ENCODE results near the gene ABCA9. TPM values are rescaled to one million over a fixed set of nuclear protein-coding genes. Genes with fewer than 3 reads are reported as not detected.

The ABCA9 gene
- total and polyA plus RNA-seq, 2 of the 13 experiments (the other 11 are each of a cell fraction or from before 2014, with no cell fraction given): 0.04 TPM; not detected in 1

GRCh38 chr17:69084911-69085310, 24.2 kb upstream of the ABCA9 start (continued):
- no peak for TF ChIP-seq SP5 (CRISPR knock-in tag; IDR thresholded peaks at IDR 0.05; ENCODE audit: borderline replicate concordance, low read depth)
- 0 out of 2 replicates have a peak, but pooled peaks have one; percentile 35 for TF ChIP-seq ZMYM2 (CRISPR knock-in tag; IDR thresholded peaks at IDR 0.05)
- TF ChIP-seq TAF15 (IDR thresholded peaks at IDR 0.05; ENCODE audit: low read depth, low read length, poor library complexity, severe bottlenecking): no peak
- no peak for TF ChIP-seq SRF (IDR thresholded peaks at IDR 0.05; ENCODE audit: low read depth, low read length)
- peak; percentile 52; the same call in 1 of the 2 replicates for TF ChIP-seq TFDP1 (CRISPR knock-in tag; IDR thresholded peaks at IDR 0.05; ENCODE audit: borderline replicate concordance)
- peak; percentile 74 for TF ChIP-seq HOXA3 (CRISPR knock-in tag; IDR thresholded peaks at IDR 0.05)
- peak; percentile 51 for TF ChIP-seq GATAD2A (CRISPR knock-in tag; IDR thresholded peaks at IDR 0.05)
- no peak for TF ChIP-seq GMEB2 (CRISPR knock-in tag; IDR thresholded peaks at IDR 0.05; ENCODE audit: low read depth)
- TF ChIP-seq E2F5 (CRISPR knock-in tag; conservative IDR thresholded peaks at IDR 0.05): no peak
- TF ChIP-seq POLR2AphosphoS5 (IDR thresholded peaks at IDR 0.05; ENCODE audit: low read depth, low read length): no peak
- no peak for TF ChIP-seq ZNF276 (CRISPR knock-in tag; IDR thresholded peaks at IDR 0.05; ENCODE audit: low read depth)
- no peak for TF ChIP-seq GPN1 (CRISPR knock-in tag; IDR thresholded peaks at IDR 0.05; ENCODE audit: borderline replicate concordance)
- no peak for TF ChIP-seq ZKSCAN5 (CRISPR knock-in tag; IDR thresholded peaks at IDR 0.05)
- no peak for TF ChIP-seq ZNF749 (CRISPR knock-in tag; IDR thresholded peaks at IDR 0.05; ENCODE audit: borderline replicate concordance)
- TF ChIP-seq FOXP1 (IDR thresholded peaks at IDR 0.05): no peak
- TF ChIP-seq FOXP1 (CRISPR knock-in tag; IDR thresholded peaks at IDR 0.05): no peak
- no peak for TF ChIP-seq ZKSCAN8 (CRISPR knock-in tag; IDR thresholded peaks at IDR 0.05; ENCODE audit: borderline replicate concordance)
- no peak for TF ChIP-seq ZBTB1 (CRISPR knock-in tag; IDR thresholded peaks at IDR 0.05; ENCODE audit: borderline replicate concordance)
- TF ChIP-seq ZNF335 (CRISPR knock-in tag; IDR thresholded peaks at IDR 0.05): no peak
- TF ChIP-seq U2AF1 (optimal IDR thresholded peaks at IDR 0.05; ENCODE audit: low read depth, low read length): no peak
- TF ChIP-seq ZNF574 (CRISPR knock-in tag; IDR thresholded peaks at IDR 0.05): peak; percentile 32; the same call in 1 of the 2 replicates
